Neutrophil (primary cell): ENCODE results near the gene PRSS53.

Experiments used
- H3K27ac ChIP-seq: fragments of 200-600 bp; sonication (generic); 2 replicates; pipeline ENCODE4 v1.5.1; 2016; ENCODE audit warnings: mild to moderate bottlenecking, moderate library complexity
- H3K27me3 ChIP-seq: fragments of 200-600 bp; sonication (generic); 2 replicates; pipeline ENCODE4 v1.6.0; 2016; ENCODE audit warnings: mild to moderate bottlenecking
- H3K36me3 ChIP-seq: fragments of 200-600 bp; sonication (generic); 2 replicates; pipeline ENCODE4 v1.5.1; 2017
- H3K4me1 ChIP-seq, 2 experiments: fragments of 200-600 bp in 1 of 2; sonication (generic) in 1 of 2; 1 replicate in 1 of 2; 2 replicates in 1 of 2; pipeline versions ENCODE4 v1.5.1 to v1.6.1; 2013 to 2016; ENCODE audit warnings: low read depth in 1 of 2, low read length in 1 of 2, mild to moderate bottlenecking in 1 of 2, moderate library complexity in 1 of 2; ENCODE audit not compliant: control insufficient read depth in 1 of 2, insufficient read depth in 1 of 2
- H3K4me3 ChIP-seq, 2 experiments: fragments of 200-600 bp in 1 of 2; sonication (generic) in 1 of 2; 1 replicate in 1 of 2; 2 replicates in 1 of 2; pipeline ENCODE4 v1.5.1; 2013 to 2016; ENCODE audit warnings: low read depth in 1 of 2, low read length in 1 of 2, mild to moderate bottlenecking in 1 of 2, moderate library complexity in 1 of 2
- H3K9me3 ChIP-seq: fragments of 200-600 bp; sonication (generic); 2 replicates; pipeline ENCODE4 v1.5.1; 2016
- CTCF ChIP-seq: fragments of 200-600 bp; sonication (generic); IDR thresholded peaks from 2 replicates; pipeline ENCODE4 v1.5.1; 2016; ENCODE audit warnings: antibody characterized with exemption

Gene PRSS53

GRCh38 chr16:31043352-31043751 is 45.4 kb downstream of the PRSS53 start:
- Histone ChIP-seq H3K4me1 (peaks cover 0 to under 1% of the 10 kb centered on the region in 2 experiments), H3K36me3 (peaks cover 52% of the 10 kb centered on the region), H3K9me3 (no peaks in the 10 kb centered on the region), H3K27ac (no peak overlapping the region), H3K27me3 (no peaks in the 10 kb centered on the region), H3K4me3 (no peak overlapping the region)
- no peak for TF ChIP-seq CTCF

- H3K4me3 ChIP-seq = no peak overlapping the region
- H3K9me3 ChIP-seq = no peaks in the 10 kb centered on the region
- H3K4me1 ChIP-seq = no peaks in the 10 kb centered on the region
- no peaks in the 10 kb centered on the region for H3K27me3 ChIP-seq
- peaks cover 57% of the 10 kb centered on the region for H3K36me3 ChIP-seq
- H3K27ac ChIP-seq = no peak overlapping the region
- no peak for TF ChIP-seq CTCF
These were observed 45.9 kb downstream of the PRSS53 start for GRCh38 chr16:31042866-31043265.

GRCh38 chr16:31038993-31039392 is 49.8 kb downstream of the PRSS53 start:
- Histone ChIP-seq H3K4me1 (peaks cover 13 to 26% of the 10 kb centered on the region in 2 experiments), H3K27me3 (no peaks in the 10 kb centered on the region), H3K9me3 (no peaks in the 10 kb centered on the region), H3K4me3 (no peak overlapping the region), H3K27ac (no peak overlapping the region), H3K36me3 (peaks cover 70% of the 10 kb centered on the region)
- TF ChIP-seq CTCF = no peak

GRCh38 chr16:31036691-31037090 is 52.1 kb downstream of the PRSS53 start:
- Histone ChIP-seq H3K27ac (peak overlapping the region; percentile 92), H3K4me1 (peaks cover 20 to 33% of the 10 kb centered on the region in 2 experiments), H3K9me3 (no peaks in the 10 kb centered on the region), H3K27me3 (no peaks in the 10 kb centered on the region), H3K36me3 (peaks cover 49% of the 10 kb centered on the region), H3K4me3 (no peak overlapping the region)
- no peak for TF ChIP-seq CTCF

GRCh38 chr16:31033709-31034492 is 54.8 kb downstream of the PRSS53 start:
- Histone ChIP-seq H3K36me3 (peaks cover 23% of the 10 kb centered on the region), H3K4me1 (peaks cover 20 to 33% of the 10 kb centered on the region in 2 experiments), H3K27me3 (no peaks in the 10 kb centered on the region), H3K27ac (peak overlapping the region; percentile 92), H3K9me3 (no peaks in the 10 kb centered on the region), H3K4me3 (peak overlapping the region; percentile 74 to 99)
- TF ChIP-seq CTCF = no peak
